ENCODE results near the gene GALNT9. TPM values are rescaled to one million over a fixed set of nuclear protein-coding genes. Genes with fewer than 3 reads are reported as not detected.

Gene GALNT9
- polyA plus RNA-seq, 2 of the 4 experiments (the other 2 are of a cell fraction), result 0.66 to 2.8 TPM

GRCh38 chr12:132237772-132238487, 91.5 kb downstream of the GALNT9 start:
- Histone ChIP-seq H3K9me3 (no peaks in the 10 kb centered on the region), H3K27ac (no peak overlapping the region), H3K4me2 (no peak overlapping the region), H3K4me1 (no peaks in the 10 kb centered on the region), H3K4me3 (no peak overlapping the region)
- ChIA-PET CTCF (interaction anchor here (1.3 kb wide), 1 partner anchor 177 kb away, joined by 4 read pairs; no protein-coding TSS in a partner anchor), POLR2A (no interaction called here)
- WGBS (ENCODE audit: missing lambda C conversion rate), result 85% methylated on average over 25 of the region's 33 CpGs
- peak in 1 of 2 experiments; percentile 26; a peak in 3 of 6 replicates for ATAC-seq
- no peak for DNase-seq (ENCODE audit: low read depth in 1 of 2, low spot score in 1 of 2)
- TF ChIP-seq NFE2L2 (conservative IDR thresholded peaks at IDR 0.05; ENCODE audit: low read length) (no peak), POLR2AphosphoS2 (conservative IDR thresholded peaks at IDR 0.05; ENCODE audit: low read length) (no peak), NR3C1 (IDR thresholded peaks at IDR 0.05) (no peak), FOXS1 (CRISPR knock-in tag; IDR thresholded peaks at IDR 0.05) (no peak), SREBF2 (IDR thresholded peaks at IDR 0.05) (no peak), HES2 (IDR thresholded peaks at IDR 0.05) (no peak)
- FAIRE-seq, result no peak

GRCh38 chr12:132236930-132237771, 92.2 kb downstream of the GALNT9 start:
- H3K4me3 ChIP-seq, result no peak overlapping the region
- ATAC-seq, result peak; percentile 23 to 60; a peak in 5 of 6 replicates
- WGBS (ENCODE audit: missing lambda C conversion rate), result 59% methylated on average over 14 of the region's 14 CpGs
- POLR2A ChIA-PET, result no interaction called here
- no peaks in the 10 kb centered on the region for H3K4me1 ChIP-seq
- no peak for TF ChIP-seq CBX8 (IDR thresholded peaks at IDR 0.05)
- no peak for TF ChIP-seq BCL3 (IDR thresholded peaks at IDR 0.05)
- TF ChIP-seq HOXB5 (CRISPR knock-in tag; IDR thresholded peaks at IDR 0.05), result no peak
- TF ChIP-seq JUN (IDR thresholded peaks at IDR 0.05), result no peak
- TF ChIP-seq HOXB13 (CRISPR knock-in tag; IDR thresholded peaks at IDR 0.05; ENCODE audit: low read depth), result no peak
- TF ChIP-seq EP300 (IDR thresholded peaks at IDR 0.05), result no peak
- no peak for TF ChIP-seq MYC (IDR thresholded peaks at IDR 0.05; ENCODE audit: borderline replicate concordance, low read length)
- TF ChIP-seq CTCF (IDR thresholded peaks at IDR 0.05), result no peak
- no peak for TF ChIP-seq KDM1A (IDR thresholded peaks at IDR 0.05; ENCODE audit: low read depth)
- no peak for TF ChIP-seq FOSB (CRISPR knock-in tag; IDR thresholded peaks at IDR 0.05)
- no peak for TF ChIP-seq HEYL (CRISPR knock-in tag; IDR thresholded peaks at IDR 0.05)
- no peak for TF ChIP-seq ELK1 (IDR thresholded peaks at IDR 0.05; ENCODE audit: low read depth, low read length)
- no peak for TF ChIP-seq MAZ (IDR thresholded peaks at IDR 0.05; ENCODE audit: borderline replicate concordance, low read depth, low read length)
- TF ChIP-seq NFE2L2 (conservative IDR thresholded peaks at IDR 0.05; ENCODE audit: low read length), result no peak
- TF ChIP-seq NR3C1 (IDR thresholded peaks at IDR 0.05), result no peak
- no peak overlapping the region for H3K27ac ChIP-seq
- H3K9me3 ChIP-seq, result no peaks in the 10 kb centered on the region
- CTCF ChIA-PET, result interaction anchor here (1.3 kb wide), 1 partner anchor 178 kb away, joined by 4 read pairs; no protein-coding TSS in a partner anchor
- H3K4me2 ChIP-seq, result no peak overlapping the region
- no peak for FAIRE-seq
- DNase-seq (ENCODE audit: low read depth in 1 of 2, low spot score in 1 of 2), result no peak

Measured in A549 (cell line).